ENCODE measurements around the gene TMEM205. TPM values are rescaled to one million over a fixed set of nuclear protein-coding genes. Genes with fewer than 3 reads are reported as not detected.

Gene TMEM205
- total and polyA plus RNA-seq, 4 donors: 101 to 166 (median 127) TPM

DNA sequence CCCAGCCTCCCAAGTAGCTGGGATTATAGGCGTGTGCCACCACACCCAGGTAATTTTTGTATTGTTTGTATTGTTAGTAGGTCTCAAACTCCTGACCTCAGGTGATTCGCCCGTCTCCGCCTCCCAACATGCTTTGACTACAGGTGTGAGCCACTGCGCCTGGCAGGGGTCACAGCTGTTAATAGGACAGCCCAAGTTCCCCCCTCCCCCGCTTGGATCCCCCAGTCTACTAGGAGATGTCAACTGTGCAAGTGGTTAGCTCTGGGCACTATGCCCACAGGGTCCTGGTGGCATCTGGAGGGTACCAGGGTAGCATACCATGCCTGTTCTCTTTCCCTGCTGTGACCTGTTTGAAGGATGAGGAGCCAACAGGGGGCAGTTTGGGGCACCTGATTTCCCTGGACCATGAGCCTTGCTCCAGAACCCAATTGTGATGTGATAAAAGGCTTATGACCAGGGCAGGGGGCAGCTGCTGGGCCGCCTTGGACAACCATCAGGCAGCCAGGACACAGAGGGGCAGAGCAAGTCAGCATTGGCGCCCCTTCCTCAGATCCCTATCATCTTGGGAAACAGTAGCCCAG, 50.3 kb downstream of the TMEM205 start, which contains the start of gene TSPAN16:
Gene TSPAN16, plus strand, starts transcription at position 496 of the 581 bp plus-strand sequence. CDS start 138 bp downstream, outside the sequence.
- TF ChIP-seq, protein P1, sequence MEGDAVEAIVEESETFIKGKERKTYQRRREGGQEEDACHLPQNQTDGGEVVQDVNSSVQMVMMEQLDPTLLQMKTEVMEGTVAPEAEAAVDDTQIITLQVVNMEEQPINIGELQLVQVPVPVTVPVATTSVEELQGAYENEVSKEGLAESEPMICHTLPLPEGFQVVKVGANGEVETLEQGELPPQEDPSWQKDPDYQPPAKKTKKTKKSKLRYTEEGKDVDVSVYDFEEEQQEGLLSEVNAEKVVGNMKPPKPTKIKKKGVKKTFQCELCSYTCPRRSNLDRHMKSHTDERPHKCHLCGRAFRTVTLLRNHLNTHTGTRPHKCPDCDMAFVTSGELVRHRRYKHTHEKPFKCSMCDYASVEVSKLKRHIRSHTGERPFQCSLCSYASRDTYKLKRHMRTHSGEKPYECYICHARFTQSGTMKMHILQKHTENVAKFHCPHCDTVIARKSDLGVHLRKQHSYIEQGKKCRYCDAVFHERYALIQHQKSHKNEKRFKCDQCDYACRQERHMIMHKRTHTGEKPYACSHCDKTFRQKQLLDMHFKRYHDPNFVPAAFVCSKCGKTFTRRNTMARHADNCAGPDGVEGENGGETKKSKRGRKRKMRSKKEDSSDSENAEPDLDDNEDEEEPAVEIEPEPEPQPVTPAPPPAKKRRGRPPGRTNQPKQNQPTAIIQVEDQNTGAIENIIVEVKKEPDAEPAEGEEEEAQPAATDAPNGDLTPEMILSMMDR (IDR thresholded peaks at IDR 0.05; ENCODE audit: control extremely low read depth, extremely low read depth): no peak
- ATAC-seq (ENCODE audit: insufficient read depth, low FRiP score): no peak
- Histone ChIP-seq H3K9ac (ENCODE audit: insufficient read depth in 1 of 2, low read length in 2 of 2) (peak within 1 kb of the TSS in 1 of 2 donors; percentile 17), H3K27ac (ENCODE audit: low read depth in 1 of 2, low read length in 1 of 2) (no peak within 1 kb of the TSS), H3K4me1 (ENCODE audit: control insufficient read depth in 5 of 5, insufficient read depth in 5 of 5, low read length in 5 of 5) (peaks cover 0 to 8% (median 0%) of the 10 kb centered on the region in 5 donors), H3K27me3 (ENCODE audit: control insufficient read depth in 3 of 3, insufficient read depth in 3 of 3, low read length in 2 of 3) (no peaks in the 10 kb centered on the region), H3K36me3 (ENCODE audit: control insufficient read depth in 4 of 4, insufficient read depth in 4 of 4, low read length in 4 of 4) (no peaks in the 10 kb centered on the region), H3K9me3 (ENCODE audit: control insufficient read depth in 4 of 4, insufficient read depth in 3 of 4, low read length in 3 of 4) (peaks cover 0 to 2% (median 0%) of the 10 kb centered on the region in 4 donors), H3K4me3 (no peak within 1 kb of the TSS)
- 73 to 82% methylated on average over 8 of the region's 8 CpGs for WGBS, 2 donors
- DNase-seq: no peak

DNA sequence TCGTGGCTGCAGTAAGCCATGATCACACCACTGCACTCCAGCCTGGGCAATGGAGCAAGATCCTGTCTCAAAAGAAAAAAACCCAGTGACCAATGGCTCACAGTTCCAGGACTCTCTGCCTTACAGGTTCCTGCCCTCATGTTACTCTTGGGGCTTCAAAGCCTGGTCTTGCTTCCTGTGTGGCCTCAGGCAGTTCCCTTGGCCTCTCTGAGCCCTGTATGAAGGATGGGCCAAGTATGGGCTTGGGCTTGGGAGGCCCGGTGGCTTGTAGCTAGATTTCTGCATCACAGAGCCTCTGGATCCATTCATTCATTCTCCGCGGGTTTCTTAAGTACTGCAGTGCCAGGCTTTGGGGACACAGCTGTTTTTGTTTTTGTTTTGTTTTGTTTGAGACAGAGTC, 50.9 kb downstream of the TMEM205 start:
- H3K27ac ChIP-seq (ENCODE audit: low read depth in 1 of 2, low read length in 1 of 2): no peak overlapping the region
- H3K36me3 ChIP-seq (ENCODE audit: control insufficient read depth in 4 of 4, insufficient read depth in 4 of 4, low read length in 4 of 4): no peaks in the 10 kb centered on the region
- peaks cover 0 to 2% (median 0%) of the 10 kb centered on the region in 4 donors for H3K9me3 ChIP-seq (ENCODE audit: control insufficient read depth in 4 of 4, insufficient read depth in 3 of 4, low read length in 3 of 4)
- TF ChIP-seq, protein P1 (IDR thresholded peaks at IDR 0.05; ENCODE audit: control extremely low read depth, extremely low read depth): no peak
- no peak overlapping the region for H3K4me3 ChIP-seq
- DNase-seq: no peak
- H3K4me1 ChIP-seq (ENCODE audit: control insufficient read depth in 5 of 5, insufficient read depth in 5 of 5, low read length in 5 of 5): peaks cover 0 to 8% (median 0%) of the 10 kb centered on the region in 5 donors
- no peak for ATAC-seq (ENCODE audit: insufficient read depth, low FRiP score)
- WGBS, 2 donors: 82 to 84% methylated on average over 4 of the region's 4 CpGs
- H3K9ac ChIP-seq (ENCODE audit: insufficient read depth in 1 of 2, low read length in 2 of 2): no peak overlapping the region
- H3K27me3 ChIP-seq (ENCODE audit: control insufficient read depth in 3 of 3, insufficient read depth in 3 of 3, low read length in 2 of 3): no peaks in the 10 kb centered on the region

DNA sequence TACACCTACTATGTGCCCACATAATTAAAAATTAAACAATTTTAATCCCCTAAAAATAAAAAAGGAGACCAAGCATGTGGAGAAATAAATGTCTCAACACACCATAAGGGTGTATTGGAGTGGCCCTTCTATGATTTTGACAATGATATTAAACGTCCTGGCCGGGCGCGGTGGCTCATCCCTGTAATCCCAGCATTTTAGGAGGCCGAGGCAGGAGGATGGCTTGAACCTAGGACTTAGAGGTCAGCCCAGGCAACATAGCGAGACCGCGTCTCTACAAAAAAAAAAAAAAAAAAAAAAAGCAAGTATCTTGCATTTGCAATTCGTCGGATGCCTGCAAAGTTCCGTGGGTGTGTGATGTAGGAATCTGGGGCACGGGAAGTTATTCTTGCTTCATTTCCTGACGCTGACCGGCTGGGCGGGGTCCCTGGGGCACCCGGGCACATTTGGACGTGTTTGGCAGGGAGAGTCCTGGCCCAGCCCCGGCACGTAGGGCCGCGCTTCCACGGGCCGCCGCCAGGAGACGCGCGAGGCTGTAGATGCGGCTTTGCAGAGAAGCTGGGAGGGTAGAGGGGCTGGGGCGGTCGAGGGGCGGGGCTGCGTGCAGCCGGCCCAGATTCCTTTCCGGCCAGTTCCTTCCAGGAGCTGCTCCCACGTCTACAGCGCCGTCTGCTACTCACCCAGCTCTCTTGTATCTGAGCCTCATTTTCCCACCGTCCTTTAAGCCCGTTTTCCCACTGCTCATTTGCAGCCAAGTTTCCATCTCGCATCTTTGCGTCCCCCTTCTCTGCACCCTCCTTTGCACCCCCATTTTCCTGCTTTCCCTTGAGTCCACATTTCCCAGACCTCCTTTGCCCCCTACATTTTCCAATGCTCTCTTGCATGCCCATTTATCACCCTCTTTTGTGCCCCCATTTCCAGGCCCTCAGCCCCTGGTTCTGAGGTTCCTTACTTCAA, 52.4 kb downstream of the TMEM205 start:
- Histone ChIP-seq H3K4me1 (ENCODE audit: control insufficient read depth in 5 of 5, insufficient read depth in 5 of 5, low read length in 5 of 5) (peaks cover 0 to 8% (median 0%) of the 10 kb centered on the region in 5 donors), H3K9ac (ENCODE audit: insufficient read depth in 1 of 2, low read length in 2 of 2) (peak overlapping the region in 1 of 2 donors; percentile 56), H3K4me3 (no peak overlapping the region), H3K36me3 (ENCODE audit: control insufficient read depth in 4 of 4, insufficient read depth in 4 of 4, low read length in 4 of 4) (no peaks in the 10 kb centered on the region), H3K27me3 (ENCODE audit: control insufficient read depth in 3 of 3, insufficient read depth in 3 of 3, low read length in 2 of 3) (no peaks in the 10 kb centered on the region), H3K9me3 (ENCODE audit: control insufficient read depth in 4 of 4, insufficient read depth in 3 of 4, low read length in 3 of 4) (no peaks in the 10 kb centered on the region), H3K27ac (ENCODE audit: low read depth in 1 of 2, low read length in 1 of 2) (peak overlapping the region in 1 of 2 donors; percentile 62)
- ATAC-seq (ENCODE audit: insufficient read depth, low FRiP score) (peak; percentile 99), DNase-seq (peak; percentile 95 to 98 (median 97))
- WGBS, 2 donors: 3% methylated on average over 39 to 41 of the region's 41 CpGs
- TF ChIP-seq, protein P1 (IDR thresholded peaks at IDR 0.05; ENCODE audit: control extremely low read depth, extremely low read depth): peak; percentile 95

Other genes with a start within 250 kb of the TMEM205 start
- 1 to 10 TPM; 2.5 to 5.3 TPM for gene SPC24, start 190.5 kb downstream of the TMEM205 start, total RNA-seq
- gene SPC24, start 190.5 kb downstream of the TMEM205 start, polyA plus RNA-seq: 1 to 10 TPM; 1.3 to 6.5 TPM
- 100 to 1,000 TPM; 129 to 164 TPM for gene KANK2, start 148.7 kb downstream of the TMEM205 start, total RNA-seq
- 10 to 100 TPM; 90.1 to 96.8 TPM for gene KANK2, start 148.7 kb downstream of the TMEM205 start, polyA plus RNA-seq
- not detected for gene ANGPTL8, start 106.6 kb downstream of the TMEM205 start, total RNA-seq
- 1 to 10 TPM in 1 of 2 donors, under 1 TPM in 1; 0.19 to 1.0 TPM for gene ANGPTL8, start 106.6 kb downstream of the TMEM205 start, polyA plus RNA-seq
- gene DOCK6, start 83.7 kb downstream of the TMEM205 start, total RNA-seq: 100 to 1,000 TPM in 1 of 2 donors, 10 to 100 TPM in 1; 60.2 to 129 TPM
- gene DOCK6, start 83.7 kb downstream of the TMEM205 start, polyA plus RNA-seq: 10 to 100 TPM; 38.6 to 87.3 TPM
- gene TSPAN16, start 50.1 kb downstream of the TMEM205 start, total RNA-seq: not detected
- not detected for gene TSPAN16, start 50.1 kb downstream of the TMEM205 start, polyA plus RNA-seq
- gene RAB3D, start 6.6 kb downstream of the TMEM205 start, total RNA-seq: 10 to 100 TPM; 28.0 to 73.2 TPM
- 10 to 100 TPM; 16.0 to 18.6 TPM for gene RAB3D, start 6.6 kb downstream of the TMEM205 start, polyA plus RNA-seq
- 10 to 100 TPM; 25.8 to 26.5 TPM for gene CCDC159, start 251 bp upstream of the TMEM205 start, total RNA-seq
- gene CCDC159, start 251 bp upstream of the TMEM205 start, polyA plus RNA-seq: 10 to 100 TPM; 40.9 to 55.2 TPM
- gene PLPPR2, start 9.2 kb upstream of the TMEM205 start, total RNA-seq: 10 to 100 TPM in 1 of 2 donors, 1 to 10 TPM in 1; 9.1 to 33.2 TPM
- 10 to 100 TPM; 15.3 to 35.1 TPM for gene PLPPR2, start 9.2 kb upstream of the TMEM205 start, polyA plus RNA-seq
- gene SWSAP1, start 28.4 kb upstream of the TMEM205 start, total RNA-seq: 1 to 10 TPM; 1.1 to 4.1 TPM
- 1 to 10 TPM; 3.5 to 4.0 TPM for gene SWSAP1, start 28.4 kb upstream of the TMEM205 start, polyA plus RNA-seq
- 10 to 100 TPM; 14.5 to 20.6 TPM for gene EPOR, start 38.0 kb upstream of the TMEM205 start, total RNA-seq
- gene EPOR, start 38.0 kb upstream of the TMEM205 start, polyA plus RNA-seq: 10 to 100 TPM in 1 of 2 donors, 1 to 10 TPM in 1; 8.7 to 14.7 TPM
- 10 to 100 TPM; 35.2 to 45.2 TPM for gene RGL3, start 73.0 kb upstream of the TMEM205 start, total RNA-seq
- gene RGL3, start 73.0 kb upstream of the TMEM205 start, polyA plus RNA-seq: 10 to 100 TPM; 10.4 to 39.3 TPM
- gene ODAD3, start 88.9 kb upstream of the TMEM205 start, total RNA-seq: 1 to 10 TPM; 3.9 to 9.8 TPM
- gene ODAD3, start 88.9 kb upstream of the TMEM205 start, polyA plus RNA-seq: 1 to 10 TPM; 2.0 to 4.5 TPM
- gene PRKCSH, start 89.4 kb upstream of the TMEM205 start, total RNA-seq: 100 to 1,000 TPM; 115 to 315 TPM
- gene PRKCSH, start 89.4 kb upstream of the TMEM205 start, polyA plus RNA-seq: 100 to 1,000 TPM; 142 to 174 TPM
- under 1 TPM in 1 of 2 donors, not detected in 1; 0.34 TPM for gene ELAVL3, start 134.8 kb upstream of the TMEM205 start, total RNA-seq
- gene ELAVL3, start 134.8 kb upstream of the TMEM205 start, polyA plus RNA-seq: under 1 TPM in 1 of 2 donors, not detected in 1; 0.15 TPM
- gene ZNF653, start 159.6 kb upstream of the TMEM205 start, total RNA-seq: 10 to 100 TPM in 1 of 2 donors, 1 to 10 TPM in 1; 5.4 to 12.9 TPM
- 10 to 100 TPM in 1 of 2 donors, 1 to 10 TPM in 1; 7.7 to 10.2 TPM for gene ZNF653, start 159.6 kb upstream of the TMEM205 start, polyA plus RNA-seq
- 10 to 100 TPM; 31.7 to 46.4 TPM for gene ECSIT, start 182.9 kb upstream of the TMEM205 start, total RNA-seq
- gene ECSIT, start 182.9 kb upstream of the TMEM205 start, polyA plus RNA-seq: 10 to 100 TPM; 34.4 to 58.8 TPM
- 10 to 100 TPM; 16.5 to 34.9 TPM for gene CNN1, start 192.6 kb upstream of the TMEM205 start, total RNA-seq
- 10 to 100 TPM; 17.2 to 27.8 TPM for gene CNN1, start 192.6 kb upstream of the TMEM205 start, polyA plus RNA-seq
- gene ELOF1, start 213.0 kb upstream of the TMEM205 start, total RNA-seq: 10 to 100 TPM; 19.2 to 64.2 TPM
- 10 to 100 TPM; 56.9 to 82.8 TPM for gene ELOF1, start 213.0 kb upstream of the TMEM205 start, polyA plus RNA-seq
- 100 to 1,000 TPM in 1 of 2 donors, 10 to 100 TPM in 1; 22.5 to 184 TPM for gene ACP5, start 231.4 kb upstream of the TMEM205 start, total RNA-seq
- gene ACP5, start 231.4 kb upstream of the TMEM205 start, polyA plus RNA-seq: 100 to 1,000 TPM in 1 of 2 donors, 10 to 100 TPM in 1; 95.6 to 301 TPM

Measured in lung (tissue), 12 donors.